Measurements from ENCODE around the gene EDIL3.

Gene EDIL3

GRCh38 chr5:83900306-83900705 is 484.4 kb downstream of the EDIL3 start:
- no peak for DNase-seq (ENCODE audit: low read depth)

- DNase-seq (ENCODE audit: low read depth) = no peak
Measured at GRCh38 chr5:83899326-83899970, 485.2 kb downstream of the EDIL3 start.

GRCh38 chr5:83895860-83896259 is 488.8 kb downstream of the EDIL3 start:
- no peak for DNase-seq (ENCODE audit: low read depth)

- no peak for DNase-seq (ENCODE audit: low read depth)
Measured at GRCh38 chr5:83891261-83891660, 493.4 kb downstream of the EDIL3 start.
